Activated CD4-positive, alpha-beta T cell treated with anti-CD3 and anti-CD28 coated beads, Interleukin-2, amount 50 U/mL, for 16 hours (primary cell): ENCODE measurements around the gene TRIM66.

Experiments used
- DNase-seq: peaks from one replicate; pipeline ENCODE4 v3.0.0-alpha.2; 2020

TRIM66 gene

GRCh38 chr11:8714622-8715225 is 32.3 kb upstream of the TRIM66 start:
- no peak for DNase-seq

GRCh38 chr11:8713760-8714454 is 31.4 kb upstream of the TRIM66 start:
- no peak for DNase-seq

- DNase-seq, result no peak
Observed at GRCh38 chr11:8712506-8712905, 30.0 kb upstream of the TRIM66 start.

- DNase-seq, result no peak
Observed at GRCh38 chr11:8711895-8712442, 29.5 kb upstream of the TRIM66 start.

GRCh38 chr11:8709777-8710176 is 27.3 kb upstream of the TRIM66 start:
- no peak for DNase-seq

GRCh38 chr11:8709002-8709672 is 26.7 kb upstream of the TRIM66 start:
- DNase-seq, result no peak

- no peak for DNase-seq
Observed at GRCh38 chr11:8707541-8708191, 25.2 kb upstream of the TRIM66 start.

- DNase-seq, result no peak
Observed at GRCh38 chr11:8706673-8707432, 24.4 kb upstream of the TRIM66 start.

GRCh38 chr11:8705146-8705545 is 22.7 kb upstream of the TRIM66 start:
- DNase-seq, result no peak

GRCh38 chr11:8704136-8704535 is 21.7 kb upstream of the TRIM66 start:
- no peak for DNase-seq

- no peak for DNase-seq
Observed at GRCh38 chr11:8702598-8702915, 20.1 kb upstream of the TRIM66 start.

GRCh38 chr11:8701891-8702597 is 19.6 kb upstream of the TRIM66 start:
- DNase-seq, result no peak

GRCh38 chr11:8699903-8700302 is 17.4 kb upstream of the TRIM66 start:
- no peak for DNase-seq

GRCh38 chr11:8698917-8699441 is 16.5 kb upstream of the TRIM66 start:
- no peak for DNase-seq

GRCh38 chr11:8698379-8698851 is 15.9 kb upstream of the TRIM66 start:
- no peak for DNase-seq

GRCh38 chr11:8697054-8697453 is 14.6 kb upstream of the TRIM66 start:
- DNase-seq, result no peak

GRCh38 chr11:8694137-8694536 is 11.7 kb upstream of the TRIM66 start:
- DNase-seq, result no peak

- no peak for DNase-seq
Observed at GRCh38 chr11:8693555-8693954, 11.1 kb upstream of the TRIM66 start.

- no peak for DNase-seq
Observed at GRCh38 chr11:8693010-8693551, 10.6 kb upstream of the TRIM66 start.

- DNase-seq, result no peak
Observed at GRCh38 chr11:8692417-8692816, 10.0 kb upstream of the TRIM66 start.

GRCh38 chr11:8691601-8692000 is 9.1 kb upstream of the TRIM66 start:
- no peak for DNase-seq
